GM13977 (cell line): ENCODE data around the gene IFI16.

Source experiments
- DNase-seq: peaks from one replicate; pipeline ENCODE4 v3.0.0; 2012; ENCODE audit warnings: low spot score
- in situ Hi-C: fragments of 300-500 bp; cut with MboI; formaldehyde crosslinking; loops from one replicate; pipeline ENCODE4 v1.12.0; 2022; ENCODE audit warnings: low sequenced_read_pairs, low pct_unique_long_range_greater_than_20kb, mixed read lengths, inconsistent platforms; ENCODE audit not compliant: unreplicated experiment
- TF ChIP-seq, protein P1 (sequence below): IDR thresholded peaks from 2 replicates; pipeline ENCODE4 v1.5.1; 2012; ENCODE audit warnings: mild to moderate bottlenecking, control low read depth; ENCODE audit not compliant: insufficient read depth; ENCODE audit errors: extremely low read depth, missing control alignments

Gene IFI16

DNA sequence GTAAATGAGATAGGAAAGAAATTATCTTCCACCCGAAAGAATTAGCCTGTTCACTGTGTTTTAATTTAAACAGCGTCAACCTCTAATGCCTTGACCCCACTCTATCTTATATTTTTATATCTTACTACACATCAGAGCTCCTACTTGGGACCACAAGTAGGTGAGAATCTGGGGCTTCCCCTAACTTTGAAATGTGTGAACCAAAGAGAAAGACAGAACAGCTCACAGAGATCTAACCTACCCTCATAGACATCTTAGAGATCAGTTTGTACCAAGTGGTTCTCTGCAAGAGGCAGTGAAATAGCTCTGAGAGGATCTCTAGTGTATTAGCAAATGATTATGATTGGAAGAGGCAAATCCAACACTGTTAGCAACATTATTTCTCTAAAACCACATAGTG, 31.0 kb upstream of the IFI16 start:
- TF ChIP-seq, protein P1, sequence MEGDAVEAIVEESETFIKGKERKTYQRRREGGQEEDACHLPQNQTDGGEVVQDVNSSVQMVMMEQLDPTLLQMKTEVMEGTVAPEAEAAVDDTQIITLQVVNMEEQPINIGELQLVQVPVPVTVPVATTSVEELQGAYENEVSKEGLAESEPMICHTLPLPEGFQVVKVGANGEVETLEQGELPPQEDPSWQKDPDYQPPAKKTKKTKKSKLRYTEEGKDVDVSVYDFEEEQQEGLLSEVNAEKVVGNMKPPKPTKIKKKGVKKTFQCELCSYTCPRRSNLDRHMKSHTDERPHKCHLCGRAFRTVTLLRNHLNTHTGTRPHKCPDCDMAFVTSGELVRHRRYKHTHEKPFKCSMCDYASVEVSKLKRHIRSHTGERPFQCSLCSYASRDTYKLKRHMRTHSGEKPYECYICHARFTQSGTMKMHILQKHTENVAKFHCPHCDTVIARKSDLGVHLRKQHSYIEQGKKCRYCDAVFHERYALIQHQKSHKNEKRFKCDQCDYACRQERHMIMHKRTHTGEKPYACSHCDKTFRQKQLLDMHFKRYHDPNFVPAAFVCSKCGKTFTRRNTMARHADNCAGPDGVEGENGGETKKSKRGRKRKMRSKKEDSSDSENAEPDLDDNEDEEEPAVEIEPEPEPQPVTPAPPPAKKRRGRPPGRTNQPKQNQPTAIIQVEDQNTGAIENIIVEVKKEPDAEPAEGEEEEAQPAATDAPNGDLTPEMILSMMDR, result no peak
- in situ Hi-C loops, result loop anchor here (25.0 kb wide), 1 partner anchor 466 kb away; no protein-coding TSS in a partner anchor
- DNase-seq, result no peak

DNA sequence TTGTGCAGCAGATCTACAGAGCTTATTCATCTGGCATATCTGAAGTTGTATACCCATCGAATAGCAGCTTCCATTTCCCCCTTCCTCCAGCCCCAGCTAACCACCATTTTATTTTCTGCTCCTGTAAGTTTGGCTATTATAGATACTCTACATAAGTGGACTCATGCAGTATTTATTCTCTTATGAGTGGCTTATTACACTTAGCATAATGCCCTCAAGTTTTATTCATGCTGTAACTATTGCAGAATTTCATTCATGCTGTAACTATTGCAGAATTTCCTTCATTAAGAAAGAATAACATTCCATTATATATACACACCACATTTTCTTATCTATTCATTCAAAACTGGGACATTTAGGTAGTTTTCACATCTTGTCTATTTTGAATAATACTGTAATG, 30.5 kb upstream of the IFI16 start:
- in situ Hi-C loops, result loop anchor here (25.0 kb wide), 1 partner anchor 467 kb away; no protein-coding TSS in a partner anchor
- TF ChIP-seq, protein P1, result no peak
- DNase-seq, result no peak

DNA sequence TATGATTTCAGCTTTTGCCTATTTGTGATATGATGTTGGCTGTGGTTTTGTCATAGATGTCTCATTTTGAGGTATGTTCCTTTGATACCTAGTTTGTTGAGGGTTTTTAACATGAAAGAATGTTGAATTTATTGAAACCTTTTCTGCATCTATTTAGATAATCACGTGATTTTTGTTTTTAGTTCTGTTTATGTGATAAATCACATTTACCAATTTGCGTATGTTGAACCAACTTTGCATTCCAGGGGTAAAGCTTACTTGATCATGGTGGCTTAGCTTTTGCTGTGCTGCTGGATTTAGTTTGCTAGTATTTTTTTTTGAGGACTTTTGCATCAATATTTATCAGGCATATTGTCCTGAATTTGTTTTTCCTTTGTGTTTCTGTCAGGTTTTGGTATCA, 26.5 kb upstream of the IFI16 start:
- TF ChIP-seq, protein P1, result no peak
- no peak for DNase-seq
- in situ Hi-C loops, result loop anchor here (25.0 kb wide), 1 partner anchor 471 kb away; no protein-coding TSS in a partner anchor

DNA sequence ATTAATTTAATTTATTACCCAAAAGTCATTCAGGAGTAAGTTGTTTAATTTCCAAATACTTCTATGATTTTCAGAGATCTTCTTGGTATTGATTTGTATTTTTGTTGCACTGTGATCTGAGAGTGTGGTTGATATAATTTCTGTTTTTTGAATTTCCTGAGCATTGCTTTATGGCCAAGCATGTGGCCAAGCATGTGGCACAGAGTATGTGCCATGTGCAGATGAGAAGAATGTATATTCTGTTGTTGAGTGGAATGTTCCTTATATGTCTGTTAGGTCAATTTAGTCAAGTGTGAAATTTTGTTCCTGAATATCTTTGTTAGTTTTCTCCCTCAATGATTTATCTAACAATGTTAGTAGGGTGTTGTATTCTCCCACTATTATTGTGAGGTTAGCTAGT, 25.3 kb upstream of the IFI16 start:
- TF ChIP-seq, protein P1, result no peak
- no peak for DNase-seq
- in situ Hi-C loops, result loop anchor here (25.0 kb wide), 1 partner anchor 472 kb away; no protein-coding TSS in a partner anchor

DNA sequence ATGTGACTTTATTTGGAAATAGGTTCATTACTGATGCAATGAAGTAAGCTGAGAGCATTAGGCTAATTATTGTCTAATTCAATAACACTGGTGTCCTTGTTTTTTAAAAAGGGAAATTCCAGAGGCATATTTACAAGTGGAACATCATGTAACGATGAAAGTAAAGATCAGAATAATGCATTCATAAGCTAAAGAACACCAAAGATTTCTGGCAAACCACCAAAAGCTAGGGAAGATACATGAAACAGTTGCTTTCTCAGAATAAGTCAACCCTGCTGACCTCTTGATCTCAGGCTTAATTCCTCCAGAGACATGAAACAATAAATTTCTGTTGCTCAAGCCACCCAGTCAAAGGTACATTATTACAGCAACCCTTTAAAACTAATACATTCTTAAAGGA, 20.3 kb upstream of the IFI16 start:
- in situ Hi-C loops, result loop anchor here (25.0 kb wide), 1 partner anchor 477 kb away; no protein-coding TSS in a partner anchor
- no peak for DNase-seq
- TF ChIP-seq, protein P1, result no peak

DNA sequence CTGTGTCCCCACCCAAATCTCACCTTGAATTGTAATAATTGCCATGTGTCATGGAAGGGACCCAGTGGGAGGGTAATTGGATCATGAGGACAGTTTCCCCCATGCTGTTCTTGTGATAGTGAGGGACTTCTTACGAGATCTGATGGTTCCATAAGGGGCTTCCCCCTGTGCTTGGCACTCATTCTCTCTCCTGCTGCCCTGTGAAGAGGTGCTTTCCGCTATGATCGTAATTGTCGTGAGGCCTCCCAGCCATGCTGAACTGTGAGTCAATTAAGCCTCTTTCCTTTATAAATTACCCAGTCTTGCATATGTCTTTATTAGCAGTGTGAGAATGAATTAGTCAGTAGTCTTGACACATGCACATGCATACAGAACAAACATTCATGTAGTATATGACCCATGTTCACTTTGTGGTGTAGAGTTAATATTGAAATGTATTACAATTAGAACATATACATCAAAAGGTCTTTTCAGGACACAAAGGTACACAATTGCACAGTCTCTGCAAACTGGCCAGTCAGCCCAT, 16.9 kb upstream of the IFI16 start:
- no peak for DNase-seq
- in situ Hi-C loops, result loop anchor here (10.0 to 25.0 kb wide), 2 partner anchors 198 to 481 kb away; no protein-coding TSS in a partner anchor
- TF ChIP-seq, protein P1, result no peak
